GM12891 (cell line): Measurements from ENCODE around the gene BNIP1.

Source experiments
- POLR2A ChIP-seq: IDR thresholded peaks from 2 replicates; pipeline ENCODE4 v1.6.1; 2011; ENCODE audit warnings: low read depth, low read length, control low read depth
- POLR2AphosphoS5 ChIP-seq: IDR thresholded peaks from 2 replicates; pipeline ENCODE4 v1.6.1; 2011; ENCODE audit warnings: low read depth, low read length, control low read depth
- POU2F2 ChIP-seq: IDR thresholded peaks from 2 replicates; pipeline ENCODE4 v1.6.1; 2011; ENCODE audit warnings: low read depth, mild to moderate bottlenecking, control low read depth, low read length, moderate library complexity
- TAF1 ChIP-seq: IDR thresholded peaks from 2 replicates; pipeline ENCODE4 v1.6.1; 2011; ENCODE audit warnings: low read depth, low read length, control low read depth

GRCh38 chr5:173208296-173208695 is 64.0 kb downstream of the BNIP1 start:
- TF ChIP-seq POLR2A (no peak), TAF1 (no peak), POLR2AphosphoS5 (no peak), POU2F2 (no peak)
